GM23338 (cell line): ENCODE results near the gene CAMTA1. TPM values are rescaled to one million over a fixed set of nuclear protein-coding genes. Genes with fewer than 3 reads are reported as not detected.

Experiments used
- ATAC-seq: fragments of 200-7000 bp; cut with Tn5 transposase; 3 replicates; pipeline ENCODE4 v1.9.1; 2020
- DNase-seq: peaks from one replicate; pipeline ENCODE4 v3.0.0-alpha.2; 2015; ENCODE audit warnings: low spot score
- H2AFZ ChIP-seq: fragments of 200-600 bp; sonication (generic); 2 replicates; pipeline ENCODE4 v1.8.0; 2016; ENCODE audit warnings: antibody characterized with exemption, mild to moderate bottlenecking, moderate library complexity
- H3F3A ChIP-seq: fragments of 200-600 bp; sonication (generic); replicated peaks from 2 replicates; pipeline ENCODE4 v1.8.0; 2017; ENCODE audit warnings: antibody characterized with exemption, mixed run types, low read depth
- H3K27ac ChIP-seq: fragments of 200-600 bp; sonication (generic); 2 replicates; pipeline ENCODE4 v1.6.1; 2016; ENCODE audit warnings: low read depth
- H3K27me3 ChIP-seq: fragments of 200-600 bp; sonication (generic); 2 replicates; pipeline ENCODE4 v1.8.0; 2016; ENCODE audit warnings: mild to moderate bottlenecking, mixed run types, moderate library complexity; ENCODE audit not compliant: insufficient read depth
- H3K36me3 ChIP-seq: fragments of 200-600 bp; sonication (generic); 2 replicates; pipeline ENCODE4 v1.8.0; 2016; ENCODE audit warnings: mild to moderate bottlenecking; ENCODE audit not compliant: insufficient read depth
- H3K4me1 ChIP-seq: fragments of 200-600 bp; sonication (generic); 2 replicates; pipeline ENCODE4 v1.8.0; 2016; ENCODE audit warnings: mild to moderate bottlenecking, moderate library complexity; ENCODE audit not compliant: insufficient read depth
- H3K4me2 ChIP-seq: fragments of 200-600 bp; sonication (generic); 2 replicates; pipeline ENCODE4 v1.7.1; 2017; ENCODE audit warnings: mixed run types
- H3K4me3 ChIP-seq: fragments of 200-600 bp; sonication (generic); 2 replicates; pipeline ENCODE4 v1.6.1; 2016; ENCODE audit warnings: mixed run types
- H3K79me2 ChIP-seq: fragments of 200-600 bp; sonication (generic); replicated peaks from 2 replicates; pipeline ENCODE4 v1.8.0; 2017; ENCODE audit warnings: mild to moderate bottlenecking; ENCODE audit not compliant: insufficient read depth
- H3K9me2 ChIP-seq: fragments of 200-600 bp; sonication (generic); 2 replicates; pipeline ENCODE4 v1.8.0; 2017; ENCODE audit not compliant: insufficient read depth
- H4K20me1 ChIP-seq: fragments of 200-600 bp; sonication (generic); replicated peaks from 2 replicates; pipeline ENCODE4 v1.8.0; 2017; ENCODE audit warnings: mild to moderate bottlenecking; ENCODE audit not compliant: insufficient read depth
- H3K27ac Mint-ChIP-seq: 2 replicates; pipeline ENCODE4 v1.8.0; 2020; ENCODE audit warnings: inconsistent platforms, mild to moderate bottlenecking, moderate library complexity, mixed read lengths
- H3K27me3 Mint-ChIP-seq: 3 replicates; pipeline ENCODE4 v1.8.0; 2022; ENCODE audit warnings: low read depth, mild to moderate bottlenecking, moderate library complexity, mixed read lengths, inconsistent platforms; ENCODE audit not compliant: insufficient read depth, poor library complexity
- H3K36me3 Mint-ChIP-seq: 3 replicates; pipeline ENCODE4 v1.8.0; 2021; ENCODE audit warnings: low read depth, mild to moderate bottlenecking, inconsistent platforms, moderate library complexity, mixed read lengths
- H3K4me1 Mint-ChIP-seq: 3 replicates; pipeline ENCODE4 v1.8.0; 2020; ENCODE audit warnings: mild to moderate bottlenecking, inconsistent platforms, mixed read lengths
- H3K4me3 Mint-ChIP-seq: 3 replicates; pipeline ENCODE4 v1.8.0; 2021; ENCODE audit warnings: moderate library complexity, mild to moderate bottlenecking, inconsistent platforms, mixed read lengths
- H3K9me3 Mint-ChIP-seq: 3 replicates; pipeline ENCODE4 v1.8.0; 2020; ENCODE audit warnings: moderate library complexity, mild to moderate bottlenecking, inconsistent platforms, mixed read lengths
- CREB1 ChIP-seq: fragments of 250-450 bp; sonication (Bioruptor Pico); IDR thresholded peaks from 2 replicates; pipeline ENCODE4 v1.5.0; 2020; ENCODE audit warnings: low read depth, mild to moderate bottlenecking, moderate library complexity
- EZH2 ChIP-seq: fragments of 200-600 bp; sonication (generic); IDR thresholded peaks from one replicate; pipeline ENCODE4 v1.8.0; 2017; ENCODE audit warnings: antibody characterized with exemption, mild to moderate bottlenecking, low read depth; ENCODE audit not compliant: unreplicated experiment
- EZH2phosphoT487 ChIP-seq: fragments of 200-600 bp; sonication (generic); IDR thresholded peaks from one replicate; pipeline ENCODE4 v1.8.1; 2018; ENCODE audit warnings: antibody characterized with exemption; ENCODE audit not compliant: unreplicated experiment
- JUNB ChIP-seq: IDR thresholded peaks from one replicate; pipeline ENCODE4 v1.6.1; 2016; ENCODE audit warnings: antibody characterized with exemption; ENCODE audit not compliant: unreplicated experiment
- NANOG ChIP-seq: IDR thresholded peaks from 2 replicates; pipeline ENCODE4 v1.6.1; 2016; ENCODE audit warnings: antibody characterized with exemption, borderline replicate concordance
- POLR2AphosphoS5 ChIP-seq: IDR thresholded peaks from 2 replicates; pipeline ENCODE4 v1.6.1; 2016; ENCODE audit warnings: antibody characterized with exemption, low read depth
- STAT1 ChIP-seq: IDR thresholded peaks from one replicate; pipeline ENCODE4 v1.6.1; 2016; ENCODE audit warnings: antibody characterized with exemption; ENCODE audit not compliant: unreplicated experiment
- ZNF114 ChIP-seq: fragments of 250-450 bp; sonication (Bioruptor Pico); IDR thresholded peaks from 2 replicates; pipeline ENCODE4 v1.5.0; 2020; ENCODE audit warnings: mild to moderate bottlenecking, moderate library complexity
- ZNF331 ChIP-seq: fragments of 250-450 bp; sonication (Bioruptor Pico); IDR thresholded peaks from 2 replicates; pipeline ENCODE4 v1.5.0; 2020; ENCODE audit warnings: low read depth, mild to moderate bottlenecking, moderate library complexity
- polyA plus RNA-seq: library from polyadenylated mRNA; unstranded; fragments of >200 nt; fragmentation: Nextera tagmentation; extraction: Ambion mirVana; gene quantifications from 2 replicates; pipeline ENCODE4 v1.2.1, GENCODE V29; 2016
- total RNA-seq: library from RNA; depleted of rRNA; stranded (reverse); fragments of >200 nt; shearing (Covaris generic); gene quantifications from 2 replicates; pipeline ENCODE4 v1.2.3, GENCODE V29; 2014
- TF ChIP-seq, protein P1 (sequence below): fragments of 250-450 bp; sonication (Bioruptor Pico); IDR thresholded peaks from 2 replicates; pipeline ENCODE4 v1.5.0; 2020; ENCODE audit warnings: mild to moderate bottlenecking, moderate library complexity
- TF ChIP-seq, protein P2 (sequence below), 2 experiments: fragments of 200-600 bp in 1 of 2; sonication (generic) in 1 of 2; conservative IDR thresholded peaks; 2 replicates each; pipeline versions ENCODE4 v1.5.1 to v1.6.1; 2016 to 2017; ENCODE audit warnings: antibody characterized with exemption in 2 of 2, low read depth in 2 of 2, mild to moderate bottlenecking in 2 of 2, moderate library complexity in 1 of 2
- TF ChIP-seq, protein P3 (sequence below): IDR thresholded peaks from 2 replicates; pipeline ENCODE4 v1.6.1; 2016; ENCODE audit warnings: antibody characterized with exemption

The CAMTA1 gene
- total and polyA plus RNA-seq, 2 experiments from 2014 or later, result 115 to 519 TPM

DNA sequence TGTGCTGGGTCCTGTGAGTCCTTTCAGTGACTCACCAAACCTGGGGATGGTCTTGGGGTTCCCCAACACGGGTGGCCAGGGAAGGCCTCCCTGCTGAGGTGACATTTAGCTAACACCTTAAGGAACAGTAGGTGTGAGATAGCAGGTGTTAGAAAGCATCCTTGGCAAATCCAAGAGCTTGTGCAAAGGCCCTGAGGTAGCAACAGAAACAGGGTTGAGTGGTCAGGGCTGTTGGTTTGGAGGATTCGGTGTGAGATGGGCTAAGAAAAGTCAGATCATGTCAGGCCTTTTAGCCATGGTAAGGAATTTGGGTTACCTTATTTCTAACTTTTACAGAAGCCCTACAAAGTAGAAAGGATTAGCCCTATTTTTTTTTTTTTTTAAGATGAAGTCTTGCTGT, 343.0 kb downstream of the CAMTA1 start:
- no peak overlapping the region for H3K4me3 ChIP-seq
- no peak overlapping the region for H2AFZ ChIP-seq
- no peak for TF ChIP-seq NANOG
- no peak for ATAC-seq
- H3K27ac ChIP-seq, result no peak overlapping the region
- H3K79me2 ChIP-seq, result no peaks in the 10 kb centered on the region
- H4K20me1 ChIP-seq, result no peaks in the 10 kb centered on the region
- no peaks in the 10 kb centered on the region for H3K27me3 Mint-ChIP-seq
- no peaks in the 10 kb centered on the region; the same call in 2 of the 3 replicates for H3K36me3 Mint-ChIP-seq
- H3K4me1 Mint-ChIP-seq, result peaks cover 3% of the 10 kb centered on the region; the same call in 1 of the 3 replicates
- no peaks in the 10 kb centered on the region for H3F3A ChIP-seq
- no peak overlapping the region for H3K4me2 ChIP-seq
- H3K36me3 ChIP-seq, result no peaks in the 10 kb centered on the region
- no peaks in the 10 kb centered on the region for H3K9me2 ChIP-seq
- no peak for DNase-seq
- no peaks in the 10 kb centered on the region for H3K4me1 ChIP-seq
- no peaks in the 10 kb centered on the region for H3K27me3 ChIP-seq
- H3K4me3 Mint-ChIP-seq, result no peak overlapping the region
- no peaks in the 10 kb centered on the region; the same call in 2 of the 3 replicates for H3K9me3 Mint-ChIP-seq
- no peak overlapping the region for H3K27ac Mint-ChIP-seq

DNA sequence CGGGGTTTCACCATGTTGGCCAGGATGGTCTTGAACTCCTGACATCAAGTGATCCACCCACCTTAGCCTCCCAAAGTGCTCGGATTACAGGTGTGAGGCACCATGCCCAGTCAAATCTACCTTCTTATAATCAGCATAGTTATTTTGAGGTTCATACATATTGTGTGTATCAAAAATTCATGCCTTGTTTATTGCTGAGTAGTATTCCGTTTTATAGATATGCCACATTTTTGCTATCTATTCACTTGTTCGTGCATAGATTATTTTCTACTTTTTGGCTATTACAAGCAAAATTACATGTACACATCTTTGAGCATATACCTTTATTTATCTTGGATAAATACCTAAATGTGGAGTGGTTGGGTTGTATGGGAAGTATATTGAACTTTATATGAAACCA, 344.9 kb downstream of the CAMTA1 start:
- no peak overlapping the region for H3K4me3 Mint-ChIP-seq
- no peak overlapping the region for H3K27ac ChIP-seq
- TF ChIP-seq, protein P1, sequence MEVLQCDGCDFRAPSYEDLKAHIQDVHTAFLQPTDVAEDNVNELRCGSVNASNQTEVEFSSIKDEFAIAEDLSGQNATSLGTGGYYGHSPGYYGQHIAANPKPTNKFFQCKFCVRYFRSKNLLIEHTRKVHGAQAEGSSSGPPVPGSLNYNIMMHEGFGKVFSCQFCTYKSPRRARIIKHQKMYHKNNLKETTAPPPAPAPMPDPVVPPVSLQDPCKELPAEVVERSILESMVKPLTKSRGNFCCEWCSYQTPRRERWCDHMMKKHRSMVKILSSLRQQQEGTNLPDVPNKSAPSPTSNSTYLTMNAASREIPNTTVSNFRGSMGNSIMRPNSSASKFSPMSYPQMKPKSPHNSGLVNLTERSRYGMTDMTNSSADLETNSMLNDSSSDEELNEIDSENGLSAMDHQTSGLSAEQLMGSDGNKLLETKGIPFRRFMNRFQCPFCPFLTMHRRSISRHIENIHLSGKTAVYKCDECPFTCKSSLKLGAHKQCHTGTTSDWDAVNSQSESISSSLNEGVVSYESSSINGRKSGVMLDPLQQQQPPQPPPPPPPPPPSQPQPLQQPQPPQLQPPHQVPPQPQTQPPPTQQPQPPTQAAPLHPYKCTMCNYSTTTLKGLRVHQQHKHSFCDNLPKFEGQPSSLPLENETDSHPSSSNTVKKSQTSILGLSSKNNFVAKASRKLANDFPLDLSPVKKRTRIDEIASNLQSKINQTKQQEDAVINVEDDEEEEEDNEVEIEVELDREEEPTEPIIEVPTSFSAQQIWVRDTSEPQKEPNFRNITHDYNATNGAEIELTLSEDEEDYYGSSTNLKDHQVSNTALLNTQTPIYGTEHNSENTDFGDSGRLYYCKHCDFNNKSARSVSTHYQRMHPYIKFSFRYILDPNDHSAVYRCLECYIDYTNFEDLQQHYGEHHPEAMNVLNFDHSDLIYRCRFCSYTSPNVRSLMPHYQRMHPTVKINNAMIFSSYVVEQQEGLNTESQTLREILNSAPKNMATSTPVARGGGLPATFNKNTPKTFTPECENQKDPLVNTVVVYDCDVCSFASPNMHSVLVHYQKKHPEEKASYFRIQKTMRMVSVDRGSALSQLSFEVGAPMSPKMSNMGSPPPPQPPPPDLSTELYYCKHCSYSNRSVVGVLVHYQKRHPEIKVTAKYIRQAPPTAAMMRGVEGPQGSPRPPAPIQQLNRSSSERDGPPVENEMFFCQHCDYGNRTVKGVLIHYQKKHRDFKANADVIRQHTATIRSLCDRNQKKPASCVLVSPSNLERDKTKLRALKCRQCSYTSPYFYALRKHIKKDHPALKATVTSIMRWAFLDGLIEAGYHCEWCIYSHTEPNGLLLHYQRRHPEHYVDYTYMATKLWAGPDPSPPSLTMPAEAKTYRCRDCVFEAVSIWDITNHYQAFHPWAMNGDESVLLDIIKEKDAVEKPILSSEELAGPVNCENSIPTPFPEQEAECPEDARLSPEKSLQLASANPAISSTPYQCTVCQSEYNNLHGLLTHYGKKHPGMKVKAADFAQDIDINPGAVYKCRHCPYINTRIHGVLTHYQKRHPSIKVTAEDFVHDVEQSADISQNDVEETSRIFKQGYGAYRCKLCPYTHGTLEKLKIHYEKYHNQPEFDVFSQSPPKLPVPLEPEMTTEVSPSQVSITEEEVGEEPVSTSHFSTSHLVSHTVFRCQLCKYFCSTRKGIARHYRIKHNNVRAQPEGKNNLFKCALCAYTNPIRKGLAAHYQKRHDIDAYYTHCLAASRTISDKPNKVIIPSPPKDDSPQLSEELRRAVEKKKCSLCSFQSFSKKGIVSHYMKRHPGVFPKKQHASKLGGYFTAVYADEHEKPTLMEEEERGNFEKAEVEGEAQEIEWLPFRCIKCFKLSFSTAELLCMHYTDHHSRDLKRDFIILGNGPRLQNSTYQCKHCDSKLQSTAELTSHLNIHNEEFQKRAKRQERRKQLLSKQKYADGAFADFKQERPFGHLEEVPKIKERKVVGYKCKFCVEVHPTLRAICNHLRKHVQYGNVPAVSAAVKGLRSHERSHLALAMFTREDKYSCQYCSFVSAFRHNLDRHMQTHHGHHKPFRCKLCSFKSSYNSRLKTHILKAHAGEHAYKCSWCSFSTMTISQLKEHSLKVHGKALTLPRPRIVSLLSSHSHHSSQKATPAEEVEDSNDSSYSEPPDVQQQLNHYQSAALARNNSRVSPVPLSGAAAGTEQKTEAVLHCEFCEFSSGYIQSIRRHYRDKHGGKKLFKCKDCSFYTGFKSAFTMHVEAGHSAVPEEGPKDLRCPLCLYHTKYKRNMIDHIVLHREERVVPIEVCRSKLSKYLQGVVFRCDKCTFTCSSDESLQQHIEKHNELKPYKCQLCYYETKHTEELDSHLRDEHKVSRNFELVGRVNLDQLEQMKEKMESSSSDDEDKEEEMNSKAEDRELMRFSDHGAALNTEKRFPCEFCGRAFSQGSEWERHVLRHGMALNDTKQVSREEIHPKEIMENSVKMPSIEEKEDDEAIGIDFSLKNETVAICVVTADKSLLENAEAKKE (CRISPR knock-in tag), result no peak
- TF ChIP-seq, protein P2, sequence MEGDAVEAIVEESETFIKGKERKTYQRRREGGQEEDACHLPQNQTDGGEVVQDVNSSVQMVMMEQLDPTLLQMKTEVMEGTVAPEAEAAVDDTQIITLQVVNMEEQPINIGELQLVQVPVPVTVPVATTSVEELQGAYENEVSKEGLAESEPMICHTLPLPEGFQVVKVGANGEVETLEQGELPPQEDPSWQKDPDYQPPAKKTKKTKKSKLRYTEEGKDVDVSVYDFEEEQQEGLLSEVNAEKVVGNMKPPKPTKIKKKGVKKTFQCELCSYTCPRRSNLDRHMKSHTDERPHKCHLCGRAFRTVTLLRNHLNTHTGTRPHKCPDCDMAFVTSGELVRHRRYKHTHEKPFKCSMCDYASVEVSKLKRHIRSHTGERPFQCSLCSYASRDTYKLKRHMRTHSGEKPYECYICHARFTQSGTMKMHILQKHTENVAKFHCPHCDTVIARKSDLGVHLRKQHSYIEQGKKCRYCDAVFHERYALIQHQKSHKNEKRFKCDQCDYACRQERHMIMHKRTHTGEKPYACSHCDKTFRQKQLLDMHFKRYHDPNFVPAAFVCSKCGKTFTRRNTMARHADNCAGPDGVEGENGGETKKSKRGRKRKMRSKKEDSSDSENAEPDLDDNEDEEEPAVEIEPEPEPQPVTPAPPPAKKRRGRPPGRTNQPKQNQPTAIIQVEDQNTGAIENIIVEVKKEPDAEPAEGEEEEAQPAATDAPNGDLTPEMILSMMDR (conservative IDR thresholded peaks at IDR 0.05; ENCODE audit: low read depth in 2 of 2), result no peak
- TF ChIP-seq EZH2phosphoT487 (no peak), ZNF331 (no peak), EZH2 (no peak), POLR2AphosphoS5 (no peak), JUNB (no peak), CREB1 (CRISPR knock-in tag) (no peak), STAT1 (no peak), ZNF114 (no peak), NANOG (no peak)
- TF ChIP-seq, protein P3, sequence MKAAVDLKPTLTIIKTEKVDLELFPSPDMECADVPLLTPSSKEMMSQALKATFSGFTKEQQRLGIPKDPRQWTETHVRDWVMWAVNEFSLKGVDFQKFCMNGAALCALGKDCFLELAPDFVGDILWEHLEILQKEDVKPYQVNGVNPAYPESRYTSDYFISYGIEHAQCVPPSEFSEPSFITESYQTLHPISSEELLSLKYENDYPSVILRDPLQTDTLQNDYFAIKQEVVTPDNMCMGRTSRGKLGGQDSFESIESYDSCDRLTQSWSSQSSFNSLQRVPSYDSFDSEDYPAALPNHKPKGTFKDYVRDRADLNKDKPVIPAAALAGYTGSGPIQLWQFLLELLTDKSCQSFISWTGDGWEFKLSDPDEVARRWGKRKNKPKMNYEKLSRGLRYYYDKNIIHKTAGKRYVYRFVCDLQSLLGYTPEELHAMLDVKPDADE, result no peak

More for the DNA sequence above, 344.9 kb downstream of the CAMTA1 start:
- H3K36me3 Mint-ChIP-seq, result no peaks in the 10 kb centered on the region
- no peak for ATAC-seq
- H3K27me3 Mint-ChIP-seq, result no peaks in the 10 kb centered on the region
- Histone ChIP-seq H3K4me3 (no peak overlapping the region), H3K27me3 (no peaks in the 10 kb centered on the region), H3K79me2 (no peaks in the 10 kb centered on the region), H3K9me2 (no peaks in the 10 kb centered on the region), H3F3A (no peaks in the 10 kb centered on the region), H4K20me1 (no peaks in the 10 kb centered on the region), H3K36me3 (no peaks in the 10 kb centered on the region), H3K4me1 (no peaks in the 10 kb centered on the region), H3K4me2 (no peak overlapping the region), H2AFZ (no peak overlapping the region)
- no peak for DNase-seq
- no peaks in the 10 kb centered on the region; the same call in 2 of the 3 replicates for H3K9me3 Mint-ChIP-seq
- peaks cover 3% of the 10 kb centered on the region; the same call in 1 of the 3 replicates for H3K4me1 Mint-ChIP-seq
- H3K27ac Mint-ChIP-seq, result no peak overlapping the region
